ENCODE measurements around the gene SIRT1. TPM values are rescaled to one million over a fixed set of nuclear protein-coding genes. Genes with fewer than 3 reads are reported as not detected.

The SIRT1 gene
- polyA plus RNA-seq, 1 donor (not counting 4 experiments of a cell fraction or from before 2014, with no cell fraction given) = 9.8 TPM

GRCh38 chr10:67936416-67936815 lies 52.0 kb downstream of the SIRT1 start:
- Histone ChIP-seq H4K20me1 (ENCODE audit: control insufficient read depth, extremely low read depth, insufficient read depth, low read length) (no peaks in the 10 kb centered on the region), H3K27ac (ENCODE audit: control insufficient read depth, insufficient read depth, low read length) (no peak overlapping the region), H3K36me3 (ENCODE audit: control insufficient read depth in 2 of 2, extremely low read depth in 1 of 2, insufficient read depth in 2 of 2, low read length in 2 of 2) (peaks cover 13 to 23% of the 10 kb centered on the region in 2 experiments), H3K4me1 (ENCODE audit: control insufficient read depth, extremely low read depth, insufficient read depth, low read length) (no peaks in the 10 kb centered on the region), H3K4me2 (ENCODE audit: control insufficient read depth, extremely low read depth, insufficient read depth, low read depth, low read length) (no peak overlapping the region), H3K9ac (ENCODE audit: control insufficient read depth, extremely low read depth, insufficient read depth, low read length) (no peak overlapping the region), H3K27me3 (ENCODE audit: control insufficient read depth, extremely low read depth, insufficient read depth, low read length) (no peaks in the 10 kb centered on the region), H3K4me3 (ENCODE audit: control insufficient read depth in 2 of 3, extremely low read depth in 1 of 3, insufficient read depth in 2 of 3, low read depth in 1 of 3, low read length in 3 of 3) (no peak overlapping the region), H3K9me3 (ENCODE audit: control insufficient read depth, low read depth, low read length) (no peaks in the 10 kb centered on the region), H3K9me1 (ENCODE audit: control insufficient read depth, extremely low read depth, insufficient read depth, low read length) (no peaks in the 10 kb centered on the region), H2AFZ (ENCODE audit: control insufficient read depth, low read length) (no peak overlapping the region), H3K79me2 (ENCODE audit: control insufficient read depth, insufficient read depth, low read length) (no peaks in the 10 kb centered on the region)
- TF ChIP-seq CTCF (optimal IDR thresholded peaks at IDR 0.05 in 1 of 3, IDR thresholded peaks at IDR 0.05 in 1 of 3, conservative IDR thresholded peaks at IDR 0.05 in 1 of 3; ENCODE audit: extremely low read depth in 1 of 3, insufficient read depth in 2 of 3, low read length in 3 of 3) = no peak
- no peak for TF ChIP-seq EZH2 (IDR thresholded peaks at IDR 0.05; ENCODE audit: low read length)
- FAIRE-seq (no peak), DNase-seq (ENCODE audit: low read depth, low spot score) (no peak)
- dilution Hi-C loops (cut with MboI; ENCODE audit: extremely low pct_ligation_motif_present, low sequenced_read_pairs) = no loop called here

GRCh38 chr10:67943917-67944316 lies 59.5 kb downstream of the SIRT1 start:
- Histone ChIP-seq H3K4me1 (ENCODE audit: control insufficient read depth, extremely low read depth, insufficient read depth, low read length) (no peaks in the 10 kb centered on the region), H3K9ac (ENCODE audit: control insufficient read depth, extremely low read depth, insufficient read depth, low read length) (no peak overlapping the region), H3K4me2 (ENCODE audit: control insufficient read depth, extremely low read depth, insufficient read depth, low read depth, low read length) (no peak overlapping the region), H3K9me3 (ENCODE audit: control insufficient read depth, low read depth, low read length) (no peaks in the 10 kb centered on the region), H3K27me3 (ENCODE audit: control insufficient read depth, extremely low read depth, insufficient read depth, low read length) (no peaks in the 10 kb centered on the region), H3K27ac (ENCODE audit: control insufficient read depth, insufficient read depth, low read length) (no peak overlapping the region), H2AFZ (ENCODE audit: control insufficient read depth, low read length) (no peak overlapping the region), H3K4me3 (ENCODE audit: control insufficient read depth in 2 of 3, extremely low read depth in 1 of 3, insufficient read depth in 2 of 3, low read depth in 1 of 3, low read length in 3 of 3) (no peak overlapping the region), H4K20me1 (ENCODE audit: control insufficient read depth, extremely low read depth, insufficient read depth, low read length) (no peaks in the 10 kb centered on the region), H3K9me1 (ENCODE audit: control insufficient read depth, extremely low read depth, insufficient read depth, low read length) (no peaks in the 10 kb centered on the region), H3K79me2 (ENCODE audit: control insufficient read depth, insufficient read depth, low read length) (no peaks in the 10 kb centered on the region), H3K36me3 (ENCODE audit: control insufficient read depth in 2 of 2, extremely low read depth in 1 of 2, insufficient read depth in 2 of 2, low read length in 2 of 2) (peaks cover 8 to 9% of the 10 kb centered on the region in 2 experiments)
- dilution Hi-C loops (cut with MboI; ENCODE audit: extremely low pct_ligation_motif_present, low sequenced_read_pairs) = no loop called here
- no peak for FAIRE-seq
- TF ChIP-seq CTCF (optimal IDR thresholded peaks at IDR 0.05 in 1 of 3, IDR thresholded peaks at IDR 0.05 in 1 of 3, conservative IDR thresholded peaks at IDR 0.05 in 1 of 3; ENCODE audit: extremely low read depth in 1 of 3, insufficient read depth in 2 of 3, low read length in 3 of 3) = no peak
- no peak for TF ChIP-seq EZH2 (IDR thresholded peaks at IDR 0.05; ENCODE audit: low read length)
- no peak for DNase-seq (ENCODE audit: low read depth, low spot score)

Data from keratinocyte (primary cell).